HG02763 (cell line): Measurements from ENCODE around the gene LAMB4.

Experiments used
- ATAC-seq: cut with Tn5 transposase; IDR thresholded peaks from one replicate; pipeline ENCODE4 v1.9.1; 2021; ENCODE audit warnings: mild to moderate bottlenecking, moderate library complexity; ENCODE audit not compliant: unreplicated experiment

Gene LAMB4

DNA sequence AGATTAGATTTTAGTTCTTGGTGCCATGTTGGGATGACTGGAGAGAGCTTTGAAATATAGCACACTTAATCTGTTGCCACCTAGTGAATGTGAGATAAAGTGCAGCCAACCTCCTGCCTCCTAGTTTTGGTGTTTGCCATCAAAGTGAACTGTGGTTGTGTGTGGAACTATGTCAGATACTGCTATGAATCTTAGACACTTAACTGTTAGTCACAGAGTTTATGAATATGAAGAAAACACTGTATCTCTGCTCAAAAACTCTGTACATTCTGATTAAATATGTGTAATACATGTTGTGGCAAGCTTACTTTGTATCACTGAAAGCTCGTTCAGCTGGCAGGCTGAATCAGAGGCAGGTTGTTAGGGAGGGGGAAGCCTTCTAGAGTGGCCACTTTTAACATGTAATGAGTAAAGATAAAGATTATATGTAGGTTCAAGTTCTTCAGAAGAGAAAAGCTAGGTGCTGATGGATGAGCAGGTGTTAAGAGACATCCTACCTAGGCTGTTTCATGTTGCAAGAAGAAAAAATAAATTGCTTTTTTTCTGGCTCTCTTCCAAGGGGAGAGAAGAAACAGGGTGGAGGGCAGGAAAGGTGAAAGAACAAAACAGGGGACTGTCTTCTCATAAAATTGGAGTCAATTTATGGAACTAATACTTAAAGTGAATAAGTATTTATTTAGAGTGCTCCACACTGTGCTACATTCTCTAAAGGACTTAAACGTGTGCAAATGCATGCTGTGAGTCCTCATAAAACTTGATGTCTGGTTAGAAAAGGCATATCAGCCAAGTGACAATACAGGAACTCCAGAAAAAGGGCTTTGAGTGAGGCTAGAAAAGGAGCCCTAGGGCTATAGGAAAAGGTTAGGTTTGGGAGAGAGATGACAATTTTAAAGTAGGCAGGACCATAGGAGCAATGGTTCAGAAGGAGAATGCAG is 113.1 kb downstream of the LAMB4 start:
- ATAC-seq: no peak

DNA sequence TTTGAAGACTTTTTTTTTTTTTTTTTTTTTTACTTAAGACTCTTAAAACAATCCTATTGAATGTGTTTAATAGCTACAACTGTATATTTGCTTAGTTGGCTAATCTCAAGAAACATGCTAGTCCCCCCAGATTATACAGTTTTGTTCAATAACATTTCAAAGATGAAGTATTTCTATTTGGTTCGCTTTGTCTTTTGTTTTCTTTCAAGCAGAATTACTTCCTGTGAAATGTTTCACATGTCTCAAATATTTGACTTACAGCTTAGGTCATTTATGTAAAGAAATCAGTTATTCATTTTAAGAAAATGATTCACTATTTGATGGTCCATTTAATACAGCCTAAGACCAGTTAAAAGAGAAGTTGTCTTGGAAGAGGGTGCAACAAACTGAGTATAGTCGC is 114.4 kb downstream of the LAMB4 start:
- no peak for ATAC-seq

DNA sequence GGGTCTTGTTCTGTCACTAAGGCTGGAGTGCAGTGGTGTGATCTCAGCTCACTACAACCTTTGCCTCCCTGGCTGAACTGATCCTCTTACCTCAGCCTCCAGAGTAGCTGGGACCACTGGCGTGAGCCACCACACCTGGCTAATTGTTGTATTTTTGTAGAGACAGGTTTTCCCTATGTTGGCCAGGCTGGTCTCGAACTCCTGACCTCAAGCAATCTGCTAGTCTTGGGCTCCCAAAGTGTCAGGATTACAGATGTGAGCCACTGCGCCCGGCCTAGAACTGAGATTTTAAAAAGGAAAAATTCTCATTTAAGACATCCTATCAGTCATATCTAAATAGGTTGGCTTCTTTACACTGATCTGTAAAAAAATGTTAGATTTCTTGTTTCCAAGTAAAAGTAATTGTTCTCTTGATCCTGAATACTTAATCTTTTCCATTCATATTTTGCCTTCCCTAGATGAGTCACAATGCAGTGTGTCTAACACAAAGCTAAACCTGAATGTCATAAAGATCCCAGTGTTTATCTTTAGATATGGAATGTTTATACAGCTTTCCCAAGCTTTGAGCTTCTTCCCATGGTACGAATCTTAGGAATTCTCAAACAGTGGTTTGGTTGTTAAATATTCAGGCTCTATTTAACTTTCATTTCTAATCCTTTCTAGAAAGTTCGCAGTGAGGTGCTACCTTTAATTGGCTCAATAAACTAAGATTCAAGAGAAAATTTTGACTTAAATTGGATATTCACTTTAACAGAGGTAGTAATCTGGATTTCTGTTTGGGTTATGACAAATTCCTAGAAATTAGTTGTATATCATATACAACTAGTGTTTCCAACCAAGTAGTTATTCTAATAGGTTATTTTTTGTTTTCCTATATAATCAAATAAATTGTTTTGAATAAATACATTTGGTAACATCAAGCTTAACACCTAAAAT is 115.1 kb downstream of the LAMB4 start:
- no peak for ATAC-seq

DNA sequence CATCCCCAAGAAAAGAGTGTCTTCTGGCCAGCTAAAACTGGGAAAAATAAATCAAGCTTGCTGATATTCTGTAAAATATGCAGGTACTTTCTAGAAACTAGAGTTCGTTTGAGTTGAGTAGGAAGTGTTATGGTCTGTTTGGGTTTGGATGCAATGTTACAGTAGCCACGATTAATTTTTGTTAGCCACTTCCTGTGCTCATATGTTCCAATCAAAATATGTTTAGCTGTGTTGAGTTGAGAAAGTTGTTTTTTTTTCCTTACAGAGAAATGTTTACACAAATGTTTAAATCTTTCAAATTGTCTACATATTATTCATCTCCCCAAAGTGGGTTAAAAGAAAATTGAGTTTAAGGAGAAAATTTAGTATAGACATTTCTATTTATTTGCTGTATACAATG is 115.9 kb downstream of the LAMB4 start:
- no peak for ATAC-seq

DNA sequence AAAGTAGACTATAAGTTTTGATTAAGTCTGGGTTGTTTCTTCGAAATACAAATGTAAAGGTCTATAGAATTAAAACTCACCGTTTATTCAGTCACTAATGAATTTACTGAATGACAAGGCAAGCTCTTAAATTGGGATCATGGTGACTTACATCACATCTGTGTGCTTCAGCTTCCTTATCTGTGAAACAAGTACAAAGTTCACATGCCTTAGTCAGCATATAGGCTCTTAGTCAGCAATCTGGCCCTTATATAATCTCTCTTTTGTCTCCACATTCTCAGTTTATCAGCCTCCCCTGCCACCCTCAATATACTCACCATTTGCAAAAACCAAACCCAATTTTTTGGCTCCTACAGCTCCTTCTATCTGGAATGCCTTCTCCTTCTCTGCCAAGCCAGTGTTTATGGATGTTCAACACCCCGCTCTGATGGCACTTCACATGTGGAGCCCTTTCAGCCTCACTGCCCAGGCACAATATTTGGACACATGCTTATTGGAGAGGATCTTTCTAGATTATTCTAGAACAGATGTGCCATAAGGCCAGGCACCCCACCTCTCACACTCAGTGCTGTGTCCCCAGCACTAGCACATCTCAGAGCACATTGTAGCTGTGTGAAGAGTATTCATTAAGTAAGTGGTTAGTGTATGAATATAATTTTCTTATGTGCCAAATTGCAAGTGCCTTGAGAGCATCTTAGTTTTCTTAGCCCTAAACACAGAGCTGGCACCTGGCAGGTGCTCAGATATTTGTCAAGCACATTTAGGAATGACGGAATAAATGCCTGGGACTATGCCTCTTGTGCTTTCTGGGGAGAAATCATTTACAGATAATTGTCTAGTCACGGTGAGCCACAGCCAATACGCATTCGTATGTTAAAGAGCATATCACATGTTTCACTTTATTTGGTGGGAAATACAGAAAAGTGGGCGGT is 117.4 kb downstream of the LAMB4 start:
- no peak for ATAC-seq

DNA sequence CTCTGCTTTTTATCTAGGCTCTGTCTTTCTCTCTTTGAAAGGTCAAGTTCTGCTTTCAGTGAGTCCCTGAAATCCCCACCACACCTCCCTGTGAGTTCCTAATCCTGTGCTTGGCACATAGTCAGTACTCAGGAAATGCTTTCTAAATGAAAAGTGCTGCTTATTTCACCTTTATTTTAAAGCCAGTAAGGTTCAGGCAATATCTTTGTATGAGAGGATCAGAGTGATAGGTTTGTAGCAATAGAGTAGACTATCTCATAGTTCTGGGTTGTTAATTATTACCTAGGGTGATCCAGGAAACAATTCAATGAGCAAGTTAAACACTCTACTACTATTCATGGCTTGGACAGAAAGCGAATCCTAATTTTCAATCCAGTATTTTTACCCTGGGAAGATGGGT is 119.8 kb downstream of the LAMB4 start:
- ATAC-seq: no peak

DNA sequence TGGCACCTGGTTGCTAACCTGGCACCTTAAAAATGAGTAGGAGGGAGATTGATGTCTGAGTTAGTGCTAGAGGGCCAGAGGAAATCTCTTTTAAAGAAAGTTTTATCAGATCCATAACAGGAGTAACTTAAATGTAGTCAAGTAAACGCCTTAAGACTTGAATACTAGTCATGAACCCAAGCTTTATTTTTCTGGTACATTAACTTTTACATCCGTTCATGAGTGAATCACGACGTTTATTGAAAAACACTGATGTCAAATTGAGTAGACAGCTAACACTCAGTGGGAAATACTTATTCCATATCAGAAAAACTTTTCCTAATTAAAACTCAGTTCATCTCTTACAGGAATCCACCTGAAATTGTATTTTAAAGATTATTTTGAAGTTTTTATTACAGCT is 120.3 kb downstream of the LAMB4 start:
- no peak for ATAC-seq

DNA sequence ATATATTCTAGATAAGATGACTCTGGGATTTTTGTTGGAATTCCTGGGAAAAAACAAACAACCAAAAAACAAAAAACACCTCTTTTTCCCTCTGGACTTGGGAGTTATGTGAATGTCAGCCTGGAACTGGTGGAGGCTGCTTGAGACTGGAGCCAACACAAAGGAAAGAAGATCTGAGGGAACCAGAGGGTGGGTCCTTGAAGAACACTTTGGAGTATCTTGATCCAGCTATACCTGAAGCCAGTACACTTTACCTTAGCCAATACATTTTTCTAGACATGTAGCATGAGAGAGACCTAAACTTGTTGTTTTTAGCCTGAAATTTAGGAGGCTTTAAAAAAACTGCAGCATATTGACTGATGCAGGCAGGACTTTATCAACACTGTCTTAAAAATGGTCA is 121.3 kb downstream of the LAMB4 start:
- ATAC-seq: no peak

DNA sequence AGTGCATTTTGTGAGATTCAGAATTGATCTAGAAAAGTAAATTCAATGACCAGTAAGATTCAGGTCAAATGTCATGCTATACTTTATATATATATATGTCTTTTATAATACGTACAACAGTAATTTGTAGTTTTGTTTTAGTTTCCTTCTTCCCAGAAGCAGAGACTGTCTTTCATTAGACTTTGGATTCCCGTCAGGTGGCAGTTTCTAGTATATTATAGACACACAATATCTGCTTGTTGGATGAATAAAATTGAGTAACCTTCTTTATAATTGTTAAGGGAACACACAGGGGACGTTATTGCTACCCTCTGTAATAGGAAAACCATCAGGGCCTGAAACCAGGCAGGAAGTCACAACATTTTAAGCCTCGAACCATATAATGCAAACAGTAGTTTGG is 121.9 kb downstream of the LAMB4 start:
- no peak for ATAC-seq

DNA sequence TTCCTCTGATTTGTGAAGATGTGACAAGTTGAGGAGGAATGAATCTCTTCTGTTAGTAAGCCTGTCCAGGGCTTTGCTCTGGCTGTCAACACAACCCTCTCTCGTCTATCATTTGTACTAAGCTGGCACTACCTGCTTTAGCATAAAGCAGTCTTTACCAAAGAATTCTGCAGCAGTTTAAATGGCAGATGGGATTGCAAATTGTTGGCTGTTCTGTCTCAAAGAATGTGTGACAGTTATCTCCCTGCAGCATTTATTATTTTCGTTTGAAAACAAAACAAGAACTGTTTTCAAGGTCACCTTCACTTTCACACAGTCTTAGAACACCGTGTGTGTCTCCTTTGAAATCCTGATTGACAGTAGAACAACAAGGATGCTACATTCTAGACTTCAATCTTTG is 122.4 kb downstream of the LAMB4 start:
- no peak for ATAC-seq

DNA sequence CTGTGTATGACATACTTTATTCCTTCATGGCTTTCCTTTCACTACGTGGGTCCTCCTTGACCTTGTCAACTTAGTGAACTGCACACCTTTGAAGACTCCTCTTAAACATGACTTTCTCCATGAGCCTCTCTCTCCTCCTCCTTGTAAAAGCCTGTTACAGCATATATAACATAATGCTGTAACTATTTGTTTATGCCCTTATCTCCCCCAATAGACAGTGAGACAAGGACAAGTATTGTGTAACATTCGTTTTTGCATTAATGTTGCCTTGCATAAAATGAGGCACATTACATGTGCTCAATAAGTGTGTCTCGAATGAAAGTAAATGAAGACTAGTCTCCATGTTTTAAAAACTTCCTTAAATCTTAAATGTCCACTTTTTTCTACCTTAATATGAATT is 122.9 kb downstream of the LAMB4 start:
- ATAC-seq: no peak

DNA sequence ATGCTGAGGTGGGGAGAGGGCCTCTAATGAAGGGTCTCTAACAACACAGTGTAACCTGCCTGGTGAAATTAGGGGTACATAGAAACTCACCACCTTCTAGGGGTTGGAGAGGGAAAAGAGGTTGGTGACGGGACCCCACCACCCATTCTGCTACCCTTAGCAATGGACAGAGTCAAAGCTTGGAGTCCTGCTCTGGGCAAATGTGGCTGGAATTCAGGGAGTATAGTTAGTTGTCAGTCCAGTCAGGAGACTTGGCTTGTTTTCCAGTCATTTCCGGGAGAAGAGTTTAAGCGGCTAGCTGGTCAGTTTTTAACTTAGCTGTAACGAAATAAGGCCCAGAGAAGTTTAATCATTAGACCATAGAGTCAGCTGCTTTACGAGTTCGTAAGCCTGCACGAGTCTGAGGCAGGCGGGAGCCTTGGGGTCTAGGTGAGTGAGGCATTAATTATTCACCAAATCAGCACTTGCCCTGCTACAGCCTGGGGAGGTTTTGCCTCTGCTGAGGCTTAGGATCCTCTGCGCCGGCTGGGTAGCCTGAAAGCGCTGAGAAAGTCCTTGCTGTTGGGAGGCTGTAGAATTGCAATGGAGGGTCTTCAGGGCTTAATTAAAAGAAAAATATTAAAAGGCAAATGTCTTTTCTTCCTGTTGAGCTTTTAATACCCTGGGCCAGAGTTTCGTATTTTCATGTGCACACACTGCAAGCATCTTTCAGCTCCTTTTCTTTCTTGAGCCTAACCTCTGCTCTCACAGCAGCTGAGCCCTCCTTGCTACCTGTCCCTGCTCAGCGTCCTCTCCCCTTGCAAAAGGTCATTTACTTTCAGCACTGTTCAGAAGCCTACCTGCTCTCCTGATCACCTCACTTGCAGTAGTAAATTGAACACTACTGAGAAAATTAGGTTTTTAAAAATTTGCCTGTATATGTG is 125.7 kb downstream of the LAMB4 start:
- no peak for ATAC-seq

DNA sequence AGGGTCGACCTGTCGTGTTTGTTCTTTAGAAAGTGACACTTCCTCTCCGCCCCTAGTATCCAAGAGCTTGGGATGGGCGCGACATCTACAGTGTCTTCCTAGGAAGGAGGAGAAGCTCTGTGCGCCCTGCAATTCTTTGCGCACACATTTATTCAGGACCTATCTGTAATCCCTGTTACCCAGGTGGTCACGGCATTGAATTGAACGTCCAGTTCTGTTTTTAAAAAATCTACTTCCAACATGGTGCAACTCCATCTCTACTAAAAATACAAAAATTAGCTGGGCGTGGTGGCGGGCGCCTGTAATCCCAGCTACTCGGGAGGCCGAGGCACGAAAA is 126.6 kb downstream of the LAMB4 start:
- ATAC-seq: no peak

DNA sequence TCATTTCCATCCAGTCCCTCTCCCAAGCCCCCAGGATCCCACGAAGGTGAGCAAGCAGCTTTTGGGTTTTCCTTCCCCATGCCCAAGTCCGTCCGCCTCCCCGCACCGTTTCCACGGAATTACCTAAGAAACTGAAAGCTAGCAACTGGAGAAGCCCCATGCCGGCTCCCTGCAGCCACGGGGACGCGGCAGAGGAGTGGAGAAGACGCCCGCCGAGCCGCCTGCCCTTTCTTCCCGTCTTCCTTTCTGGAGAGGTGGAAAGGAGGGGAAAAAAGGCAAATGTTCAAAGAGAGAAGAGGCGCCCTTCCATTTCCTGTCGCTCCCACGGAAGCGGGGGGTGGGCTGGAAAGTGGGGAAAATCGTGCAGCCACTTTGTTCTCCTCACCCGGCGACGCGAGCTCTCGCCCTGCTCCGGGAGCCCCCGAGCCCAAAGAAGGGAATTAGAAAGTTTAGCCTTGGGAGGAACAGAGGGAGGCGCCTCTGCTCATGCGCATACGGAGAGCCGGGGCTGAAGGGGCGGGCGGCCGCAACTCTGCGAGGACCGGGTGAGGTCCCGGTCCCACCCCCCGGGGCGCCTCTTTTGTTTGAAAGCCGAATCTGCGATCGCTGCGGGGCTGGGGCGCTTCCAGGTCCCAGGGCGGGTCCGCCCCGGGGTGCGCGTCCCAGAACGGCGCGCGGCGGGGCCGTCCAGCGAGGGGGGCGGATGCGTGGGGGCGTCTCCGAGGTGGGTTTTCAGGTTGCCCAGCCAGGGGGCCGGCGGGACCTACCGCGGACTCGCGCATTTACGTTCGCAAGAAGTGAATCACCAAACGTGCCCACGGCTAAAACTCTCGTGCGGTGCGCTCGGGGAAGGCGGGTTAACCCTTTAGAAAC is 127.2 kb downstream of the LAMB4 start, which contains the start of gene LAMB1:
Gene LAMB1, minus strand, starts transcription at position 436 of the 873 bp plus-strand sequence. Its CDS starts 276 bp downstream, at position 160.
- ATAC-seq: no peak

DNA sequence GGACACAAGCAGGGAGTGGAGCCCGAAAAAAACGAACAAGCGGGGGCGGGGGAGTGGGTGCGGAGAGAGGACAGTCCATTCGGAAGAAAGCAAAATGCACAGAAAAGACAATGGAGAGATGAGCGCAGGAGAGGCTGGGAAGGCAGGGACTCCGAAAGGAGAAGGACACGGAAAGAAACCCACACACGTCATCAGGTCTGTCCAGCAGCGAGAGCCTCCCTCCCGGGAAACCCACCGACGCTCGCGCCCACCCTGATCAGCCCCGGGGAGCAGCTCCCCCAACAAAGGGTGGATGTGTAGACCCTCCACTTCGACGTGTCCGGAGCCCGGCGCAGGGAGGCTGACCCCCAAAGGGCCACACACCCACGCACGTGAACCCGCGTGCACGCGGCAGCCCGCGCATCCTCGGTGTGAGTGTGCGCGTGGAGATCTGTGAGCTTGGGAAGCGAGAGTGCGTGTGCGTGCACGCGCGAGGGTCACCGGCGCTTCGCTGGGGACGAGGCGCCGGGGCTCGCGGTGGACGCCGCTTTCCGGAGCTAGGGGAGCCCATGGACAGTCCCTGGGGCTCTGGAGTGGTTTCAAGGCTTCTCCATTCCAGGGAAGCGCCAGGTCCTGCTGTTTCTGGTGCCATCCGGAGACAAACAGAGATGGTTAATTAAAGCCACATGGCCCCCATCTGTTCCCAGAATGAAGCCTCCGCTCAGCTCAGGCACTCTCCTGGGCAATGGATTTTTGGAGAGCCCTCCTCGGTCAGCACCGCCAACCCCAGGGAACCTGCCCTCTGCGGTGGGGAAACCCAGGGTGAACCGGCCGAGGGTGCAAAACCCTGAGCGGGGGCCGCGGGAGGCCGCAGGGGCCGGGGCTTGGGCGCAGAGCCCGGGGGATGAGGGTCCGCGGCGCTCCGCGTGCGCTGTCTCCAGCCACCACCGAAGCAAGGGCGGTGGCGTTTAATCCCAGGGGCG is 128.1 kb downstream of the LAMB4 start:
- no peak for ATAC-seq

DNA sequence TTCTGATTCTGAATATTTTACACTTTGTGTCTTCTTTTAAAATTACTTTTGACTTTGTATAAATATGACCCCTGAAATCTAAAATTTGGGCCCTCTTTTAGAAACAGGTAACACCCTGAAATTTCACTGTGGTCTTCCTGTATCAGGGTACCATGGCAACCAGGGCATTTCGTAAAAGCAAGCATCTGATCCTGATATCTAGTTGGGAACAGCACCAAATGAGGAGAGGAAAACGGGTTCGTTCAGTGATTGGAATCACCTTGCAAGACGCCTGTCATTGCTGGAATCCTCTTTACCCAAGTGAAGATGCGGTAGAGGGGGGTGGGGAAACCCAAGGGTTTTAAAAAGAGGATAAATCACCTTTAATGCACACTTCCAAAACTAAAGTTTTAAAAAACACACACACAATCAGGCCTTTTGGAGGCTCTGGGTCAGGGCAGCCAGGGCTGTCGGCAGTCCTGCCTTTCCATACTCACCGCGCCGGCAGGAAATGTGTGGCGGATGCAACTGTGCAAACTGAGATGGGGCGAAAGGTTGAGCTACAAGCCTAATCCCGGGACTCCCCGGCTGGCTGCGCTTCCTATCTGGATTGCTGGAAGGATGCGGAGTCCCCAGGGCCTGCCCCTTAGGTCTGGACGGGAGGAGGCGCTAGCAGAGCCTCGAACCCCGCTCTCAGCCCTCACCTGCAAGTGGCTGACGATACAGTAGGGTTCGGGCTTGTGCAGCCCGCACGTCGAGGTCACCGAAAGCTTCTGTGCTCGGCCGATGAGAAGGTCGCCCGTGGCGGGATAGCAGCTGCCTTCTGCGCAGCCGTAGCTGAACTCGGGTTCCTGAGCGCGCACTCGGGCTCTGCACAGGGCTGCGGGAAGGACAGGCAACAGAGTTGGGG is 129.0 kb downstream of the LAMB4 start:
- ATAC-seq: no peak
